C4-2B (cell line): ENCODE measurements around the gene HAUS3.

Experiments
- CTCF ChIP-seq: fragments of 450-650 bp; conservative IDR thresholded peaks from 2 replicates; pipeline ENCODE4 v1.5.1; 2017; ENCODE audit warnings: mild to moderate bottlenecking
- ZFX ChIP-seq: fragments of 450-650 bp; IDR thresholded peaks from 2 replicates; pipeline ENCODE4 v1.6.1; 2017

GRCh38 chr4:2266821-2267220 is 24.9 kb upstream of the HAUS3 start:
- TF ChIP-seq CTCF = no peak
- no peak for TF ChIP-seq ZFX
